ENCODE results near the gene ABHD12B.

The ABHD12B gene

GRCh38 chr14:50943943-50944646, 72.2 kb downstream of the ABHD12B start, which contains the start of gene PYGL:
TSS of gene PYGL (minus strand) at chr14:50944483. CDS start at chr14:50944403, 80 bp downstream.
- H3K4me2 ChIP-seq (ENCODE audit: low read length), result peak within 1 kb of the TSS; percentile 68
- no peaks in the 10 kb centered on the region for H3K9me3 ChIP-seq (ENCODE audit: low read length)

GRCh38 chr14:50944647-50945413, 73.0 kb downstream of the ABHD12B start:
- H2AFZ ChIP-seq (ENCODE audit: low read length), result 0 out of 2 replicates have a peak overlapping the region, but pooled peaks have one; percentile 47
- H3K4me3 ChIP-seq (ENCODE audit: low read depth, low read length, poor library complexity, severe bottlenecking), result peak overlapping the region; percentile 75
- H3K9me2 ChIP-seq (ENCODE audit: low read depth, low read length), result no peaks in the 10 kb centered on the region
- H3K4me2 ChIP-seq (ENCODE audit: low read length), result peak overlapping the region; percentile 68
- no peaks in the 10 kb centered on the region for H3K9me3 ChIP-seq (ENCODE audit: low read length)
- no peaks in the 10 kb centered on the region for H3K27me3 ChIP-seq (ENCODE audit: insufficient read depth, low read length)
- TF ChIP-seq EZH2 (IDR thresholded peaks at IDR 0.05; ENCODE audit: borderline replicate concordance, low read length) (no peak), CTCF (IDR thresholded peaks at IDR 0.05; ENCODE audit: low read length) (no peak)
- peak overlapping the region; percentile 71 for H3K9ac ChIP-seq (ENCODE audit: low read length)
- no peaks in the 10 kb centered on the region for H3F3A ChIP-seq (ENCODE audit: insufficient read depth, low read length)
- H3K4me1 ChIP-seq (ENCODE audit: insufficient read depth, low read length, severe bottlenecking), result peaks cover 5% of the 10 kb centered on the region
- H3K36me3 ChIP-seq (ENCODE audit: insufficient read depth, low read length), result no peaks in the 10 kb centered on the region
- no peak overlapping the region for H3K27ac ChIP-seq (ENCODE audit: low read depth, low read length, poor library complexity, severe bottlenecking)
- no peaks in the 10 kb centered on the region for H3K79me2 ChIP-seq (ENCODE audit: insufficient read depth, low read length)
- H4K20me1 ChIP-seq (ENCODE audit: insufficient read depth, low read length), result no peaks in the 10 kb centered on the region

More at GRCh38 chr14:50943943-50944646, 72.2 kb downstream of the ABHD12B start, which contains the start of gene PYGL:
- Histone ChIP-seq H3F3A (ENCODE audit: insufficient read depth, low read length) (no peaks in the 10 kb centered on the region), H3K79me2 (ENCODE audit: insufficient read depth, low read length) (no peaks in the 10 kb centered on the region), H3K4me3 (ENCODE audit: low read depth, low read length, poor library complexity, severe bottlenecking) (peak within 1 kb of the TSS; percentile 75), H3K27ac (ENCODE audit: low read depth, low read length, poor library complexity, severe bottlenecking) (no peak within 1 kb of the TSS), H4K20me1 (ENCODE audit: insufficient read depth, low read length) (no peaks in the 10 kb centered on the region), H3K4me1 (ENCODE audit: insufficient read depth, low read length, severe bottlenecking) (peaks cover 5% of the 10 kb centered on the region), H3K27me3 (ENCODE audit: insufficient read depth, low read length) (no peaks in the 10 kb centered on the region), H2AFZ (ENCODE audit: low read length) (0 out of 2 replicates have a peak within 1 kb of the TSS, but pooled peaks have one; percentile 47), H3K36me3 (ENCODE audit: insufficient read depth, low read length) (no peaks in the 10 kb centered on the region), H3K9me2 (ENCODE audit: low read depth, low read length) (no peaks in the 10 kb centered on the region), H3K9ac (ENCODE audit: low read length) (peak within 1 kb of the TSS; percentile 71)
- TF ChIP-seq EZH2 (IDR thresholded peaks at IDR 0.05; ENCODE audit: borderline replicate concordance, low read length) (no peak), CTCF (IDR thresholded peaks at IDR 0.05; ENCODE audit: low read length) (no peak; the same call in 1 of the 2 replicates)

GRCh38 chr14:50946234-50946935, 74.5 kb downstream of the ABHD12B start:
- no peaks in the 10 kb centered on the region for H3K9me3 ChIP-seq (ENCODE audit: low read length)
- H2AFZ ChIP-seq (ENCODE audit: low read length), result no peak overlapping the region
- H3K9ac ChIP-seq (ENCODE audit: low read length), result no peak overlapping the region
- no peak overlapping the region for H3K4me3 ChIP-seq (ENCODE audit: low read depth, low read length, poor library complexity, severe bottlenecking)
- H3K79me2 ChIP-seq (ENCODE audit: insufficient read depth, low read length), result no peaks in the 10 kb centered on the region
- no peaks in the 10 kb centered on the region for H3K9me2 ChIP-seq (ENCODE audit: low read depth, low read length)
- no peak overlapping the region for H3K27ac ChIP-seq (ENCODE audit: low read depth, low read length, poor library complexity, severe bottlenecking)
- no peaks in the 10 kb centered on the region for H4K20me1 ChIP-seq (ENCODE audit: insufficient read depth, low read length)
- peaks cover 5% of the 10 kb centered on the region for H3K4me1 ChIP-seq (ENCODE audit: insufficient read depth, low read length, severe bottlenecking)
- H3F3A ChIP-seq (ENCODE audit: insufficient read depth, low read length), result no peaks in the 10 kb centered on the region
- no peaks in the 10 kb centered on the region for H3K27me3 ChIP-seq (ENCODE audit: insufficient read depth, low read length)
- TF ChIP-seq CTCF (IDR thresholded peaks at IDR 0.05; ENCODE audit: low read length) (no peak), EZH2 (IDR thresholded peaks at IDR 0.05; ENCODE audit: borderline replicate concordance, low read length) (no peak)
- no peak overlapping the region for H3K4me2 ChIP-seq (ENCODE audit: low read length)
- no peaks in the 10 kb centered on the region for H3K36me3 ChIP-seq (ENCODE audit: insufficient read depth, low read length)
